ENCODE measurements around the gene ARRB2. TPM values are rescaled to one million over a fixed set of nuclear protein-coding genes. Genes with fewer than 3 reads are reported as not detected.

ARRB2 gene
- total RNA-seq, 1 experiment from 2014 or later: 79.7 TPM

- intact Hi-C loops (cut with micrococcal nuclease; ENCODE audit: unreplicated experiment): no loop called here
- H3K9me3 ChIP-seq (ENCODE audit: insufficient read depth, low read depth): no peaks in the 10 kb centered on the region
- H3K27ac ChIP-seq: no peak overlapping the region
- TF ChIP-seq EZH2 (IDR thresholded peaks at IDR 0.05; ENCODE audit: low read depth): no peak
- TF ChIP-seq CTCF (conservative IDR thresholded peaks at IDR 0.05): no peak
- no peaks in the 10 kb centered on the region for H3K4me1 ChIP-seq (replicated peaks; ENCODE audit: insufficient read depth)
- CTCF ChIA-PET: no interaction called here
- no peaks in the 10 kb centered on the region for H3K79me2 ChIP-seq (ENCODE audit: low read depth)
- no peaks in the 10 kb centered on the region for H3F3A ChIP-seq (ENCODE audit: insufficient read depth, low read depth)
- no peak overlapping the region for H3K4me3 ChIP-seq
- no peak overlapping the region for H2AFZ ChIP-seq
- H3K27me3 ChIP-seq (ENCODE audit: insufficient read depth, low read depth): 0 out of 2 replicates have a peak, but pooled peaks cover 4% of the 10 kb centered on the region
- POLR2A ChIA-PET (ENCODE audit: unreplicated experiment): no interaction called here
- DNase-seq: peak in 1 of 2 experiments; percentile 55
- BruUV-seq (replicated peaks): no TSS peak
- H3K4me2 ChIP-seq: no peak overlapping the region
- no peaks in the 10 kb centered on the region for H4K20me1 ChIP-seq (ENCODE audit: insufficient read depth)
- no peaks in the 10 kb centered on the region for H3K9me2 ChIP-seq (ENCODE audit: insufficient read depth)
- H3K36me3 ChIP-seq (ENCODE audit: low read depth): no peaks in the 10 kb centered on the region
These were observed 59.2 kb downstream of the ARRB2 start for GRCh38 chr17:4769628-4770027.

Other genes starting within 250 kb of the ARRB2 start
- 25.7 and 33.8 TPM in 2 replicates for gene SPNS2, start 211.8 kb upstream of the ARRB2 start, total RNA-seq (2021)
- 76.3 and 89.1 TPM in 2 replicates for gene MYBBP1A, start 155.2 kb upstream of the ARRB2 start, total RNA-seq (2021)
- gene GGT6, start 150.1 kb upstream of the ARRB2 start, total RNA-seq (2021): 3.7 and 7.5 TPM in 2 replicates
- not detected in 2 replicates for gene SMTNL2, start 126.1 kb upstream of the ARRB2 start, total RNA-seq (2021)
- gene ALOX15, start 69.0 kb upstream of the ARRB2 start, total RNA-seq (2021): 1.8 and 2.8 TPM in 2 replicates
- 99.6 and 106 TPM in 2 replicates for gene PELP1, start 6.5 kb upstream of the ARRB2 start, total RNA-seq (2021)
- gene MED11, start 20.8 kb downstream of the ARRB2 start, total RNA-seq (2021): 19.6 and 19.7 TPM in 2 replicates
- 2.3 and 5.4 TPM in 2 replicates for gene ZMYND15, start 29.2 kb downstream of the ARRB2 start, total RNA-seq (2021)
- 52.4 and 60.2 TPM in 2 replicates for gene CXCL16, start 29.3 kb downstream of the ARRB2 start, total RNA-seq (2021)
- not detected in 2 replicates for gene TM4SF5, start 61.3 kb downstream of the ARRB2 start, total RNA-seq (2021)
- 3.6 and 4.1 TPM in 2 replicates for gene VMO1, start 75.7 kb downstream of the ARRB2 start, total RNA-seq (2021)
- gene GLTPD2, start 78.3 kb downstream of the ARRB2 start, total RNA-seq (2021): not detected in 2 replicates
- gene PSMB6, start 85.5 kb downstream of the ARRB2 start, total RNA-seq (2021): 214 and 326 TPM in 2 replicates
- gene PLD2, start 96.5 kb downstream of the ARRB2 start, total RNA-seq (2021): 95.5 and 116 TPM in 2 replicates
- 160 and 190 TPM in 2 replicates for gene MINK1, start 122.7 kb downstream of the ARRB2 start, total RNA-seq (2021)
- 2.6 and 3.1 TPM in 2 replicates for gene C17orf107, start 188.9 kb downstream of the ARRB2 start, total RNA-seq (2021)
- 0.23 and 0.24 TPM in 2 replicates for gene CHRNE, start 192.5 kb downstream of the ARRB2 start, total RNA-seq (2021)
- gene GP1BA, start 221.6 kb downstream of the ARRB2 start, total RNA-seq (2021): not detected in 2 replicates
- gene SLC25A11, start 229.4 kb downstream of the ARRB2 start, total RNA-seq (2021): 50.7 and 56.2 TPM in 2 replicates
- gene RNF167, start 229.6 kb downstream of the ARRB2 start, total RNA-seq (2021): 122 and 135 TPM in 2 replicates
- 1,101 and 1,459 TPM in 2 replicates for gene PFN1, start 237.9 kb downstream of the ARRB2 start, total RNA-seq (2021)
- gene ENO3, start 240.5 kb downstream of the ARRB2 start, total RNA-seq (2021): 29.0 and 37.2 TPM in 2 replicates

Measured in PC-9 (cell line).